H7 (cell line): ENCODE data around the gene ILF3. TPM values are rescaled to one million over a fixed set of nuclear protein-coding genes. Genes with fewer than 3 reads are reported as not detected.

Experiments used
- DNase-seq: peaks from one replicate; pipeline ENCODE4 v3.0.0; 2012
- H3K27me3 ChIP-seq: 2 replicates; pipeline ENCODE4 v1.6.0; 2011; ENCODE audit warnings: mild to moderate bottlenecking, low read length; ENCODE audit not compliant: control insufficient read depth, insufficient read depth
- H3K36me3 ChIP-seq: replicated peaks from 2 replicates; pipeline ENCODE4 v1.5.1; 2011; ENCODE audit warnings: low read length; ENCODE audit not compliant: control insufficient read depth, insufficient read depth
- H3K4me3 ChIP-seq: 2 replicates; pipeline ENCODE4 v1.5.1; 2011; ENCODE audit warnings: low read depth, mild to moderate bottlenecking, control low read depth, low read length, moderate library complexity; ENCODE audit not compliant: insufficient read depth
- total RNA-seq: library from RNA; depleted of rRNA; stranded (reverse); fragments of >200 nt; shearing (Covaris generic); gene quantifications from 2 replicates; pipeline ENCODE4 v1.2.3, GENCODE V29; 2014

ILF3 gene
- total RNA-seq, 1 experiment from 2014 or later: 354 TPM

DNA sequence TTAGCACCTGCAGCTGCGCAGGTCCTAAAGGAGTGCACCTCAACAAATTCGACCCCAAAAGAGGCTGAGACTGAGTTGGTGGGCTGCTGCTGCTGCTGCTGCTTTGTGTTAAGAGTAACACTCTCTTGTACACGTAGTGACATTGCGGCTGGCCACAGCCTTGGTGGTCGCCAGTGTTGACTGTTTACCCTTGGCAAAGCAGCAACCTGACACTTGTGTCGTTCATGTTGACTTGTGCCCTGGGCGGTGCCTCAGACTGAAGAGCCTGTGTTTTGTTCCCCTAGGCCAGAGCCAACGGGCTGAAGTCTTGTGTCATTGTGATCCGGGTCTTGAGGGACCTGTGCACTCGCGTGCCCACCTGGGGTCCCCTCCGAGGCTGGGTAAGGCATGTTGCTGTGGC is 24.7 kb downstream of the ILF3 start:
- Histone ChIP-seq H3K36me3 (peaks cover 79% of the 10 kb centered on the region), H3K27me3 (no peaks in the 10 kb centered on the region), H3K4me3 (no peak overlapping the region)
- no peak for DNase-seq

DNA sequence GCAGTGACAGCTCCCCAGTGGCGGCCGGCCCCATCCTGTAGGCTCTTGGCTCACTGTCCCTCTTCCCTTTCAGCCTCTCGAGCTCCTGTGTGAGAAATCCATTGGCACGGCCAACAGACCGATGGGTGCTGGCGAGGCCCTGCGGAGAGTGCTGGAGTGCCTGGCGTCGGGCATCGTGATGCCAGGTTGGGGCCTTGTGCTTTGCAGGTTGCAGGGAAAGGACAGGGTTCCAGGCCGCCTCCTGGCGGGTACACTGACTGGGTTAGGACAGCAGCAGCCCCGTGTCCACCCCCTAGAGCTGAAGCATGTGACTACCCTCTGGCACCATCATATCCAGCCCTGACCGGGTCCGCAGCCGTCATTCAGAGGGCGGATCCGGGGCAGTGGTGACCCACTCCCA is 25.6 kb downstream of the ILF3 start:
- peaks cover 83% of the 10 kb centered on the region for H3K36me3 ChIP-seq
- no peak for DNase-seq
- H3K4me3 ChIP-seq: no peak overlapping the region
- no peaks in the 10 kb centered on the region for H3K27me3 ChIP-seq

DNA sequence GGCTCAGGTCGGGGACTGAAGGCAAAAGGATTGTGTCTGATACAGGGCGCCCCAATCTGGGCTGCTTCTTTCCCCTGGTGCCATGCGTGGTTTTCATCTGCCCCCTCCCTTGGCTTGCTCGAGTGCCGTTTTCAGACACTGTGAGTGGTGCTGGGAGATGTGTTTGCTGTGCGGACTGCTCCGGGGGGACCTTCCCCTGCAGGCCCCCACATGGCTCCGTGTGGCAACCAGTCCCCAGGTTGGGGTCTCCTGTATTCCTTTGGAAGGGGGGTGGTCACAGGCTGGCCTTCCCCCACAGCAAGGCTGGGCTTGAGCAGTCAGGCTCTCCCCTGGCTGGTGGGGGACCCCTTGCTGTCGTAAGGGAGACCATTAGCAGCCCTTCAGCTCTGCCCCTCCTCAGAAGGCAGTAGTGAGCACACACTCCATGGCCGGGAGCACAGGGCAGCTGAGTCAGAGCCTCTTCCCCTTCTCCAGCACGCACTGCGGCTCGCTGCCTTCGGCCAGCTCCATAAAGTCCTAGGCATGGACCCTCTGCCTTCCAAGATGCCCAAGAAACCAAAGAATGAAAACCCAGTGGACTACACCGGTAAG is 26.5 kb downstream of the ILF3 start:
- Histone ChIP-seq H3K4me3 (no peak overlapping the region), H3K27me3 (no peaks in the 10 kb centered on the region), H3K36me3 (peaks cover 84% of the 10 kb centered on the region)
- DNase-seq: no peak

DNA sequence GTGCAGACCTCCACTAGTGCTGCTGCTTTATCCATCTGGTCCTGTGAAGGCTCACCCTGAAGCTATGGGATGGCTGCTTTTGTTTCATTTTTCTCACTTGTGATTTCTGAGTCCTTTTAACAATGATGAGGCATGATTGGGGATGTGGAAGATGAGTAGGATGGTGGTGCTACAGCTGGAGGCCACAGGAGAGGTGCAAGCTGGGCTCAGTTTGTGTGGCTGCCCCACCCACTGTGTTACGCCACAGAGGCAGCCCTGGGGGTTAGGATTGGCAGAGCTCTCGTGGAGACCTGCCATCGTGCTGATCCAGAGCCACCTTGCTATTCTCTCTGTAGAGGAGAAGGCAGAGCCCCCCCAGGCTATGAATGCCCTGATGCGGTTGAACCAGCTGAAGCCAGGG is 27.5 kb downstream of the ILF3 start:
- Histone ChIP-seq H3K27me3 (no peaks in the 10 kb centered on the region), H3K36me3 (peaks cover 90% of the 10 kb centered on the region), H3K4me3 (no peak overlapping the region)
- no peak for DNase-seq

DNA sequence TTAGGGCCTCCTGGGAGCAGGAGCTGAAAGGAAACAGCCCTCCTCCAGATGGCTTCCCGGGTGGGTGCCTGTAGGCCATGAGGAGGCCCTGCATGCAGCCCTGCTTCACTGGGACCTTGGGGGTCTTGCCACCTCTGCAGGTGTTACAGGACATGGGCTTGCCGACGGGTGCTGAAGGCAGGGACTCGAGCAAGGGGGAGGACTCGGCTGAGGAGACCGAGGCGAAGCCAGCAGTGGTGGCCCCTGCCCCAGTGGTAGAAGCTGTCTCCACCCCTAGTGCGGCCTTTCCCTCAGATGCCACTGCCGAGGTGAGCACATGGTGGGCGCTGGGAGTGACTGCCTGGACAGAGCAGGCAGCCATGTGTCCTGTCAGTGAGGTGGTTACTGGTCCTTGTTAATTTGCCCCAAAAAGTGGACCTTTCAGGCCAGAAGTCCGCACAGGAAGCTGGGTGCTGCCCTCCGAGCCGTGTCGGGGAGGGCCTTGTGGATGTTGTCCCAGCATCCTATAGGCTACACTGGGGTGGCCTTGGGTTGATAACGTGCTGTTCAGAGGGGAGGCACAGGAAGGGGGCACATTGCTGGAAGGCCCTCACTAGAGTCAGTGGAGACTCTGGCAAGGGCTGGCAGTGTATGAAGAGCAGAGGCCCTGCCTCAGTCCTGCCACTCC is 28.4 kb downstream of the ILF3 start:
- H3K4me3 ChIP-seq: no peak overlapping the region
- H3K27me3 ChIP-seq: no peaks in the 10 kb centered on the region
- DNase-seq: peak; percentile 59
- peaks cover 88% of the 10 kb centered on the region for H3K36me3 ChIP-seq

DNA sequence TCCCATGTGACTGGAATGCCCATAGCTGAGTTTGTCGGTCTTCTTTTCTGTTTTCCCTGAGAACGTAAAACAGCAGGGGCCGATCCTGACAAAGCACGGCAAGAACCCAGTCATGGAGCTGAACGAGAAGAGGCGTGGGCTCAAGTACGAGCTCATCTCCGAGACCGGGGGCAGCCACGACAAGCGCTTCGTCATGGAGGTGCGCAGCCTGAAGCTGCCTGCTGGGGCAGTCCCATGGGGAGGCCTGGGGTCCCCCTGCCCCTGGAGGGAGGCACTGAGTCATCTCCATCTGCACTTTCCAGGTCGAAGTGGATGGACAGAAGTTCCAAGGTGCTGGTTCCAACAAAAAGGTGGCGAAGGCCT is 28.9 kb downstream of the ILF3 start:
- H3K36me3 ChIP-seq: peaks cover 88% of the 10 kb centered on the region
- no peak overlapping the region for H3K4me3 ChIP-seq
- peak; percentile 65 for DNase-seq
- H3K27me3 ChIP-seq: no peaks in the 10 kb centered on the region

DNA sequence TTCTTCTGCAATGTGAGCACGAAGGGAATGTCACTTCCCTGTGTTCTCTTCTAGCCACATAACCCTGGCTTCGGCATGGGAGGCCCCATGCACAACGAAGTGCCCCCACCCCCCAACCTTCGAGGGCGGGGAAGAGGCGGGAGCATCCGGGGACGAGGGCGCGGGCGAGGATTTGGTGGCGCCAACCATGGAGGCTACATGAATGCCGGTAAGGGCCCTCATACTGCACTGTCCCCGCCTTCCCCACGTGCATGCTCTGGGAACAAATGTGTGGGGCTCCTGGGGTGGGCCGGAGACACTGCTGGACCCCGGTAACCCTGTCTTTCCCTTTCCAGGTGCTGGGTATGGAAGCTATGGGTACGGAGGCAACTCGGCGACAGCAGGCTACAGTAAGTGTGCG is 29.4 kb downstream of the ILF3 start:
- peaks cover 88% of the 10 kb centered on the region for H3K36me3 ChIP-seq
- no peak for DNase-seq
- H3K4me3 ChIP-seq: no peak overlapping the region
- H3K27me3 ChIP-seq: no peaks in the 10 kb centered on the region

DNA sequence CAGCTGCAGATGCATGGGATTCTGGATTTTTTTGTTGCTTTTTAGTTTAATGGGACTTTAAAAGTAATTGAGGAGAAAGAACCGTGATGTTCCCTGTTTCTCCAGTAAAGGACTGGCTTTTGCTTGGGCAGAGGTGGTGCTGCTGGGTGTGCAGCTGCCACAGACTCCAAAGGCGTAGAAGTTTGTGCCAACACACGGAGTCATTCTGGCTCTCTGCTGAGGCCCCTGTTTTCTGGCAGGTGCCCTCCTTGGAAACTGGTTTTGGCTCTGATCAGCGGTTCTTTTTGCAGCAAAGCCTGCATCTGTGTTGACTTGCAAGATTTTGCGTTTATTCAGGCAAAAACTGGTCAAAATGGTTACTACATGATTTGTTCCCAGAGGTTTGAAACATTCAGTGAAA is 31.1 kb downstream of the ILF3 start:
- no peak overlapping the region for H3K4me3 ChIP-seq
- no peak for DNase-seq
- H3K27me3 ChIP-seq: no peaks in the 10 kb centered on the region
- H3K36me3 ChIP-seq: peaks cover 85% of the 10 kb centered on the region

DNA sequence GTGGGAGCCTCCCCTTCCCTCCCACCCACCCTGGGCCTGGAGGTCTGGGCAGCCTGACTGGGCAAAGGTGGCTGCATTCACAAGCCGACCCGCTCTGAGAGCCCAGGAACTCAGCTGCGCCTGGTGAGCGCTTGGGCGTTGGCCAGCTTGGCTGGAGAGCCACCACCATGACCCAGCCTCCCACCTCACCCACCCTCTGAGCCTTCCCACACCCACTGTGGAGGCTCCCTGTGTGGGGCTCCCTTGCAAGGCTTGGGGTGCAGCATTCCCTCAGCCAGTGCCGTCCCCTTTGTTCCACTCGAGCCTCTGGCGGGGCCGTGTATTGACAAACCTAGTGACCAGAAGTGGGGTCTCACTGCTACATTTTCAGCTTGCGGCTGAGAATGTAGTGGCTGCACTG is 32.0 kb downstream of the ILF3 start:
- H3K36me3 ChIP-seq: peaks cover 84% of the 10 kb centered on the region
- H3K4me3 ChIP-seq: no peak overlapping the region
- DNase-seq: no peak

DNA sequence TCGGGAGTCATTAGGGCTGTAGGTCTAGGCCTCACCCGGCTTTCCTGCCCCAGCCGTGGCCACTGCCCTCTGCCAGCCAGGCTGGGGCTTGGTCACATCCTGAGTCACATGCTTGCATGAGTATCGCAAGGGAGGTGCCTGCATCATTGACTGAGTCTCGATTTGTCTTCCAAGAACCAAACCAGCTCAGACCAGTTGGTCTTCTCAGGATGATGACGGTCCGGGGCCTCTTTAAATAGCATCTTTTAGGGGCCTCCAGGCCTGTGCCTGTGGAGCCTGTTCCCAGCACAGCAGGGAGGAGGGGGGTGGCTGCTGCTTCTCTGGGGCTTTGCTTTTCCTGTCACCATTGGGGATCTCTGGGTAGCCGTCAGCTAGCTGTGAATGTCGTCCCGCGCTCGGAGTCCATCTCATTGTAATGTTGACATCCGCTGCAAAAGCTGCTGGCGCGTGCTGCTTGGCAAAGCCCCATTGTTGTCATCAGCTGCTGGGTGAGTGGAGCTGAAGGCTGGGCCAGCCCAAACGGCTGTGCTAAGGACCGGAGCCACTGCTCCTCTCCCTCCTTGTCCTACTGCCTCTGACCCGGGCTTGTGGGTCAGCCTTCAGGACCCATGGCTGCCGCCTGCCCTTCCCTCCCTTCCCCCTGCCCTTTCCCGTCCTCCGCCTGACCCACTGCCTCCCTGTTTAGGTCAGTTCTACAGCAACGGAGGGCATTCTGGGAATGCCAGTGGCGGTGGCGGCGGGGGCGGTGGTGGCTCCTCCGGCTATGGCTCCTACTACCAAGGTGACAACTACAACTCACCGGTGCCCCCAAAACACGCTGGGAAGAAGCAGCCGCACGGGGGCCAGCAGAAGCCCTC is 32.7 kb downstream of the ILF3 start:
- Histone ChIP-seq H3K27me3 (no peaks in the 10 kb centered on the region), H3K36me3 (peaks cover 84% of the 10 kb centered on the region), H3K4me3 (no peak overlapping the region)
- DNase-seq: no peak

More for the DNA sequence above, 32.0 kb downstream of the ILF3 start:
- no peaks in the 10 kb centered on the region for H3K27me3 ChIP-seq

DNA sequence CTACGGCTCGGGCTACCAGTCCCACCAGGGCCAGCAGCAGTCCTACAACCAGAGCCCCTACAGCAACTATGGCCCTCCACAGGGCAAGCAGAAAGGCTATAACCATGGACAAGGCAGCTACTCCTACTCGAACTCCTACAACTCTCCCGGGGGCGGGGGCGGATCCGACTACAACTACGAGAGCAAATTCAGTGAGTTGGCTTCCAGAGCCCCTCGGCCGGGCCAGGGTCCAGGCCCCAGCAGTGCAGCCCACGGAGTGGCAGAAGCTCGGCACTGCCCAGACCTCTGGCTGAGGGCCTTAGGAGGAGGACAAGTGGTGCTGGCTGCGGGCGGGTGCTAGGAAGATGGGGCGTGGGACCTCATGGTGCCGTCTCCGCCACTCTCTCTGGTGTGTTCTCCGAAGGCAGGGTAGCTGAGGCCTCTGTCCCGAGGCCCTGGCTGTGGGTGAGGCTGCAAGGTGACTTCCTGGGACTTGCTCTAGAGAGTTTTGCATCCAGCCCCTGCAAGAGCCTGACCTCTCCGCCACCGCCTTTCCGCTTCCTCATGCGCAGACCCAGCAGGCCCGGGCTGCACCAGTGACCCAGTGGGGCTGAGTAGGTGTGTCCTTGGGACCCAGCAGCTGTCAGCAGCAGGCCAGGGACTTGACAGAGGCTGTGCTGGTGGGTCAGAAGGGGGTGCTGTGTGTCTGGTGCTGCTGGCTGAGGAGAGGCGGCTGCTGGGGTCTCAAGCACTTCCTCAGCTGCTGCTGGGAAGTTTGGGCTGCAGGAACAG is 33.6 kb downstream of the ILF3 start:
- Histone ChIP-seq H3K27me3 (no peaks in the 10 kb centered on the region), H3K36me3 (peaks cover 78% of the 10 kb centered on the region), H3K4me3 (no peak overlapping the region)
- peak; percentile 55 for DNase-seq

DNA sequence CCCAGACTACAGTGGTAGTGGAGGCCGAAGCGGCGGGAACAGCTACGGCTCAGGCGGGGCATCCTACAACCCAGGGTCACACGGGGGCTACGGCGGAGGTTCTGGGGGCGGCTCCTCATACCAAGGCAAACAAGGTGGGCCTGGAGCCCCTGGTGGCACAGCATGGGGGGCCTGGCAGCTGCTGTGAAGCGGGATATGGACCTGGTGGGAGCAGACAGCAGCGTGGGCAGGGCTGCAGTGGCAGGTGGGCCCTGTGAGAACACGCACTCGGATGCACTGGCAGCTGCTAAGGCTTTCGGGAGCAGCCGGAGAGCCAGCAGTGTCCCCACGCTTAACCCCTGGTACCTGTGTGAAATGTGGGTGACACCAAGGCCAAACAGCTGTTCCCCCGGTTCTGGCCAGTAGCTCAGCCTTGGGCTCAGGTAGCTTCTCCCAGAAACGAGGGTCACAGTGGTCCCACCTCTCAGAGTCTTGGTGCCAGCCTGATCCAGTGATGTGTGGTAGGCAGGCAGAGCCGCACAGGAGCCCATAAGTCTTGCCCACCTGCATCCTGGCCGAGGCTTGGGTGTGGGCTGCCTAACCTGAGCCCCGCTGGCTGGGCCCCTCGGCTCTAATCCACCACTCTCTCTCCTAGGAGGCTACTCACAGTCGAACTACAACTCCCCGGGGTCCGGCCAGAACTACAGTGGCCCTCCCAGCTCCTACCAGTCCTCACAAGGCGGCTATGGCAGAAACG is 34.6 kb downstream of the ILF3 start:
- Histone ChIP-seq H3K27me3 (no peaks in the 10 kb centered on the region), H3K4me3 (no peak overlapping the region), H3K36me3 (peaks cover 70% of the 10 kb centered on the region)
- peak; percentile 59 for DNase-seq

DNA sequence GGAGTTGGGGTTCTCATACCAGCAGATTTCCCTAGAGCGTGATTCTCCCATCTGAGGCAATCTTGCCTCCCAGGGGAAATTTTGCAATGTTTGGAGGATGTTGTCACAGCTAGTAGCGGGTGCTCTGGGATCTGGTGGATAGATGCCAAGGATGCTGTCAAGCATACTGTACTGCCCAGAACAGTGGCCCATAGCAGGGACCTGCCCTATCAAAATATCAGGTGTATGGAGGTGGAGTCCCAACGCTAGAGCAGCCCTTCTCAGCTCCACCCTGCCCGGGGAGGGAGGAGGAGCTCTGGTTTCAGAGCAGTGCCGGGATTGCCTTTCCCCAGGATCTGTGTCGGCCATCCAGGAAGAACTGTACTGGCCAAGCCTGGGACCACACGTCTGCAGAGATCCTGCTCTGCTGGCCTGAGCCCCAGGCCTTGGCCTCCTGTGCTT is 36.2 kb downstream of the ILF3 start:
- H3K4me3 ChIP-seq: no peak overlapping the region
- peaks cover 56% of the 10 kb centered on the region for H3K36me3 ChIP-seq
- no peaks in the 10 kb centered on the region for H3K27me3 ChIP-seq
- no peak for DNase-seq
